WTC11 (cell line): Measurements from ENCODE around the gene CSNK1G1. TPM values are rescaled to one million over a fixed set of nuclear protein-coding genes. Genes with fewer than 3 reads are reported as not detected.

Source experiments
- ATAC-seq: fragments of 200-7000 bp; cut with Tn5 transposase; 2 replicates; pipeline ENCODE4 v1.10.0; 2021; ENCODE audit warnings: mild to moderate bottlenecking, moderate library complexity
- CTCF ChIA-PET: fragments of 300-600 bp; sonication (Branson Sonifier 250); formaldehyde crosslinking; loops from one replicate; lab custom pipeline; 2021; ENCODE audit warnings: antibody characterized with exemption; lab: Charles Lee
- POLR2A ChIA-PET: fragments of 350-600 bp; sonication (Branson Sonifier 250); formaldehyde crosslinking; loops from one replicate; lab custom pipeline; 2021; ENCODE audit warnings: antibody characterized with exemption; lab: Charles Lee
- DNase-seq: peaks from one replicate; pipeline ENCODE4 v3.0.0; 2021; ENCODE audit warnings: low spot score
- H3K27ac Mint-ChIP-seq: 2 replicates; pipeline ENCODE4 v1.8.0; 2021; ENCODE audit warnings: mixed read lengths
- H3K27me3 Mint-ChIP-seq: 2 replicates; pipeline ENCODE4 v1.8.0; 2021; ENCODE audit warnings: low read depth, mild to moderate bottlenecking, moderate library complexity, mixed read lengths
- H3K36me3 Mint-ChIP-seq: 2 replicates; pipeline ENCODE4 v1.8.0; 2021; ENCODE audit warnings: mixed read lengths
- H3K4me1 Mint-ChIP-seq: 2 replicates; pipeline ENCODE4 v1.8.0; 2022; ENCODE audit warnings: mixed read lengths
- H3K4me3 Mint-ChIP-seq: 2 replicates; pipeline ENCODE4 v1.8.0; 2021; ENCODE audit warnings: mild to moderate bottlenecking, moderate library complexity, mixed read lengths
- H3K9me3 Mint-ChIP-seq: 2 replicates; pipeline ENCODE4 v1.8.0; 2021; ENCODE audit warnings: mixed read lengths
- E2F1 ChIP-seq: sonication (generic); formaldehyde crosslinking; IDR thresholded peaks from 2 replicates; pipeline ENCODE4 v1.8.0; 2022; ENCODE audit warnings: mild to moderate bottlenecking, missing genetic modification reagents
- ETV6 ChIP-seq: sonication (generic); formaldehyde crosslinking; IDR thresholded peaks from 2 replicates; pipeline ENCODE4 v1.8.1; 2022; ENCODE audit warnings: mild to moderate bottlenecking, missing genetic modification reagents
- GRHL2 ChIP-seq: fragments of 250-450 bp; sonication (Bioruptor Pico); IDR thresholded peaks from 2 replicates; pipeline ENCODE4 v1.8.0; 2022; ENCODE audit warnings: mild to moderate bottlenecking, moderate library complexity; ENCODE audit not compliant: insufficient replicate concordance, severe bottlenecking
- KAT7 ChIP-seq: sonication (generic); formaldehyde crosslinking; IDR thresholded peaks from 2 replicates; pipeline ENCODE4 v1.8.1; 2023; ENCODE audit warnings: missing genetic modification reagents, mild to moderate bottlenecking, borderline replicate concordance
- MAX ChIP-seq: sonication (generic); formaldehyde crosslinking; IDR thresholded peaks from 2 replicates; pipeline ENCODE4 v1.8.0; 2022; ENCODE audit warnings: mild to moderate bottlenecking, missing genetic modification reagents
- NR3C1 ChIP-seq: sonication (generic); formaldehyde crosslinking; conservative IDR thresholded peaks from 2 replicates; pipeline ENCODE4 v1.8.1; 2023; ENCODE audit warnings: low read depth, mild to moderate bottlenecking, missing genetic modification reagents
- PRRX2 ChIP-seq: fragments of 250-450 bp; sonication (Bioruptor Pico); IDR thresholded peaks from 2 replicates; pipeline ENCODE4 v1.8.0; 2021; ENCODE audit warnings: mild to moderate bottlenecking
- RORB ChIP-seq: fragments of 250-450 bp; sonication (Bioruptor Pico); IDR thresholded peaks from 2 replicates; pipeline ENCODE4 v1.9.0; 2021; ENCODE audit warnings: mild to moderate bottlenecking
- SMAD4 ChIP-seq: sonication (generic); formaldehyde crosslinking; IDR thresholded peaks from 2 replicates; pipeline ENCODE4 v1.8.0; 2022; ENCODE audit warnings: mild to moderate bottlenecking, missing genetic modification reagents
- STAT6 ChIP-seq: sonication (generic); formaldehyde crosslinking; conservative IDR thresholded peaks from 2 replicates; pipeline ENCODE4 v1.8.1; 2023; ENCODE audit warnings: mild to moderate bottlenecking, low read depth, missing genetic modification reagents, moderate library complexity
- TEAD1 ChIP-seq: sonication (generic); formaldehyde crosslinking; IDR thresholded peaks from 2 replicates; pipeline ENCODE4 v1.8.0; 2022; ENCODE audit warnings: mild to moderate bottlenecking, missing genetic modification reagents
- USF2 ChIP-seq: sonication (generic); formaldehyde crosslinking; IDR thresholded peaks from 2 replicates; pipeline ENCODE4 v1.8.1; 2023; ENCODE audit warnings: mild to moderate bottlenecking, missing genetic modification reagents, moderate library complexity
- ZBTB43 ChIP-seq: sonication (generic); formaldehyde crosslinking; IDR thresholded peaks from 2 replicates; pipeline ENCODE4 v1.8.1; 2023; ENCODE audit warnings: mild to moderate bottlenecking, missing genetic modification reagents
- ZNF281 ChIP-seq: sonication (generic); formaldehyde crosslinking; IDR thresholded peaks from 2 replicates; pipeline ENCODE4 v1.8.0; 2023; ENCODE audit warnings: mild to moderate bottlenecking, missing genetic modification reagents
- ZNF396 ChIP-seq: fragments of 250-450 bp; sonication (Bioruptor Pico); IDR thresholded peaks from 2 replicates; pipeline ENCODE4 v1.8.0; 2021; ENCODE audit warnings: mild to moderate bottlenecking, moderate library complexity, borderline replicate concordance
- ZNF532 ChIP-seq: fragments of 250-450 bp; sonication (Bioruptor Pico); IDR thresholded peaks from 2 replicates; pipeline ENCODE4 v1.9.0; 2021; ENCODE audit warnings: mild to moderate bottlenecking, borderline replicate concordance
- total RNA-seq: library from RNA; stranded (reverse); gene quantifications from 3 replicates; pipeline ENCODE4 v1.2.3, GENCODE V29; 2021

Gene CSNK1G1
- total RNA-seq, 1 experiment from 2014 or later, result 19.3 TPM

GRCh38 chr15:64354688-64355344 lies 1.2 kb downstream of the CSNK1G1 start:
- ChIA-PET CTCF (no interaction called here), POLR2A (no interaction called here)
- Mint-ChIP-seq H3K27me3 (no peaks in the 10 kb centered on the region), H3K4me1 (peaks cover 12% of the 10 kb centered on the region), H3K9me3 (no peaks in the 10 kb centered on the region), H3K36me3 (no peaks in the 10 kb centered on the region), H3K27ac (peak overlapping the region; percentile 98), H3K4me3 (peak overlapping the region; percentile 95)
- DNase-seq, result no peak
- no peak for ATAC-seq
- TF ChIP-seq MAX (CRISPR knock-in tag) (no peak), RORB (CRISPR knock-in tag) (no peak), ZNF532 (CRISPR knock-in tag) (no peak), ZBTB43 (CRISPR knock-in tag) (no peak), STAT6 (CRISPR knock-in tag) (no peak), USF2 (CRISPR knock-in tag) (no peak), GRHL2 (CRISPR knock-in tag) (no peak), ZNF281 (CRISPR knock-in tag) (no peak), NR3C1 (no peak), E2F1 (CRISPR knock-in tag) (no peak), ZNF396 (CRISPR knock-in tag) (no peak), TEAD1 (CRISPR knock-in tag) (no peak), PRRX2 (CRISPR knock-in tag) (no peak), SMAD4 (CRISPR knock-in tag) (no peak), KAT7 (no peak), ETV6 (no peak)
